ENCODE data around the gene KIAA0319L.

GRCh38 chr1:35575416-35575958 is 18.3 kb upstream of the KIAA0319L start:
- TF ChIP-seq POLR2A (IDR thresholded peaks at IDR 0.05) = no peak
- TF ChIP-seq, protein P1, sequence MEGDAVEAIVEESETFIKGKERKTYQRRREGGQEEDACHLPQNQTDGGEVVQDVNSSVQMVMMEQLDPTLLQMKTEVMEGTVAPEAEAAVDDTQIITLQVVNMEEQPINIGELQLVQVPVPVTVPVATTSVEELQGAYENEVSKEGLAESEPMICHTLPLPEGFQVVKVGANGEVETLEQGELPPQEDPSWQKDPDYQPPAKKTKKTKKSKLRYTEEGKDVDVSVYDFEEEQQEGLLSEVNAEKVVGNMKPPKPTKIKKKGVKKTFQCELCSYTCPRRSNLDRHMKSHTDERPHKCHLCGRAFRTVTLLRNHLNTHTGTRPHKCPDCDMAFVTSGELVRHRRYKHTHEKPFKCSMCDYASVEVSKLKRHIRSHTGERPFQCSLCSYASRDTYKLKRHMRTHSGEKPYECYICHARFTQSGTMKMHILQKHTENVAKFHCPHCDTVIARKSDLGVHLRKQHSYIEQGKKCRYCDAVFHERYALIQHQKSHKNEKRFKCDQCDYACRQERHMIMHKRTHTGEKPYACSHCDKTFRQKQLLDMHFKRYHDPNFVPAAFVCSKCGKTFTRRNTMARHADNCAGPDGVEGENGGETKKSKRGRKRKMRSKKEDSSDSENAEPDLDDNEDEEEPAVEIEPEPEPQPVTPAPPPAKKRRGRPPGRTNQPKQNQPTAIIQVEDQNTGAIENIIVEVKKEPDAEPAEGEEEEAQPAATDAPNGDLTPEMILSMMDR (IDR thresholded peaks at IDR 0.05) = no peak

Data from testis (tissue), 2 donors.